ENCODE data around the gene AP1G1.

DNA sequence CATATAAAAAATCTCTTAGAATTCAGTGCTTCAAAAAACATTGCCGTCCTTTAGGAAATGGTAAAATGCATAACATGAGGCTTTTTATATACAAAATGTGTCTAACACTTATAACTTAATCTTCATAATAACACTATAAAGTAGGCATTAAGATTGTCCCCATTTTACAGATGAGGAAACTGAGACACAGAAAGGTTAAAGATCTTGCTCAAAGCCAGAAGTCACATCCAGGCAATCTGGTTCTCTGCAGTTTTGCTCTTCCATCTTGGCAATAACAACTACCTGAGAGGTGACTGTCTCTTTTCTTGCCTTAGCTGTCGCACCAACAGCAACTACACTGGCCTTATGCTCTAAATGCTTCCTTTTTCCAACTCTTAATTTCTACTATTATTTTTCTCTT lies 24.5 kb downstream of the AP1G1 start:
- no peak for TF ChIP-seq POLR2A (IDR thresholded peaks at IDR 0.05; ENCODE audit: low read length)
- no peak for TF ChIP-seq GATA1 (IDR thresholded peaks at IDR 0.05; ENCODE audit: low read depth, low read length)

Measured in erythroblast (primary cell).